Trophoblast cell (in vitro differentiated cells and primary cell): ENCODE measurements around the gene DCP2.

ENCODE experiments used
- DNase-seq, 2 donors: peaks; one replicate each; pipeline ENCODE4 v3.0.0-alpha.2; 2016
- H2AFZ ChIP-seq: 2 replicates; pipeline ENCODE4 v1.6.1; 2013; ENCODE audit warnings: low read length, moderate library complexity, mild to moderate bottlenecking; ENCODE audit not compliant: insufficient read depth, poor library complexity
- H2AK5ac ChIP-seq: 2 replicates; pipeline ENCODE4 v1.6.1; 2013; ENCODE audit warnings: mild to moderate bottlenecking, low read length
- H2BK120ac ChIP-seq: 2 replicates; pipeline ENCODE4 v1.6.1; 2013; ENCODE audit warnings: low read length, mild to moderate bottlenecking, moderate library complexity; ENCODE audit not compliant: insufficient read depth, poor library complexity
- H2BK12ac ChIP-seq: 2 replicates; pipeline ENCODE4 v1.6.1; 2013; ENCODE audit warnings: mild to moderate bottlenecking, low read length, moderate library complexity
- H2BK5ac ChIP-seq: 2 replicates; pipeline ENCODE4 v1.6.1; 2013; ENCODE audit warnings: low read length, low read depth, moderate library complexity, mild to moderate bottlenecking; ENCODE audit not compliant: poor library complexity
- H3K14ac ChIP-seq: 2 replicates; pipeline ENCODE4 v1.6.1; 2013; ENCODE audit warnings: mild to moderate bottlenecking, low read length
- H3K18ac ChIP-seq: 2 replicates; pipeline ENCODE4 v1.6.1; 2013; ENCODE audit warnings: mild to moderate bottlenecking, low read length
- H3K23ac ChIP-seq: 2 replicates; pipeline ENCODE4 v1.6.1; 2013; ENCODE audit warnings: low read length
- H3K27ac ChIP-seq: 2 replicates; pipeline ENCODE4 v1.5.1; 2013; ENCODE audit warnings: low read depth, mild to moderate bottlenecking, inconsistent platforms, low read length, moderate library complexity
- H3K27me3 ChIP-seq: 2 replicates; pipeline ENCODE4 v1.6.1; 2013; ENCODE audit warnings: inconsistent platforms, mild to moderate bottlenecking, low read length, moderate library complexity; ENCODE audit not compliant: insufficient read depth
- H3K36me3 ChIP-seq, 2 experiments: 1 replicate in 1 of 2; 2 replicates in 1 of 2; pipeline ENCODE4 v1.6.1; 2013; ENCODE audit warnings: low read length in 2 of 2, mild to moderate bottlenecking in 2 of 2, moderate library complexity in 1 of 2; ENCODE audit not compliant: insufficient read depth in 2 of 2, control insufficient read depth in 1 of 2
- H3K4ac ChIP-seq: 2 replicates; pipeline ENCODE4 v1.6.1; 2013; ENCODE audit warnings: low read depth, mild to moderate bottlenecking, low read length, moderate library complexity
- H3K4me1 ChIP-seq, 2 experiments: 1 replicate in 1 of 2; 2 replicates in 1 of 2; pipeline ENCODE4 v1.6.1; 2013; ENCODE audit warnings: low read length in 2 of 2, mild to moderate bottlenecking in 2 of 2, moderate library complexity in 1 of 2; ENCODE audit not compliant: insufficient read depth in 2 of 2, control insufficient read depth in 1 of 2
- H3K4me2 ChIP-seq: 2 replicates; pipeline ENCODE4 v1.6.1; 2013; ENCODE audit warnings: inconsistent platforms, mild to moderate bottlenecking, low read length, moderate library complexity
- H3K4me3 ChIP-seq: 2 replicates; pipeline ENCODE4 v1.5.1; 2013; ENCODE audit warnings: mild to moderate bottlenecking, low read depth, low read length, inconsistent platforms
- H3K79me1 ChIP-seq: one replicate; pipeline ENCODE4 v1.6.1; 2013; ENCODE audit warnings: low read length
- H3K79me2 ChIP-seq: 2 replicates; pipeline ENCODE4 v1.6.1; 2013; ENCODE audit warnings: low read length, mild to moderate bottlenecking; ENCODE audit not compliant: control insufficient read depth, insufficient read depth, poor library complexity
- H3K9ac ChIP-seq: 2 replicates; pipeline ENCODE4 v1.6.1; 2013; ENCODE audit warnings: mild to moderate bottlenecking, low read length
- H3K9me3 ChIP-seq: 2 replicates; pipeline ENCODE4 v1.6.1; 2013; ENCODE audit warnings: low read depth, mild to moderate bottlenecking, control low read depth, inconsistent platforms, low read length; ENCODE audit not compliant: insufficient read depth
- H4K12ac ChIP-seq: 2 replicates; pipeline ENCODE4 v1.6.1; 2013; ENCODE audit warnings: low read depth, mild to moderate bottlenecking, low read length, moderate library complexity
- H4K8ac ChIP-seq: 2 replicates; pipeline ENCODE4 v1.6.1; 2013; ENCODE audit warnings: low read depth, mild to moderate bottlenecking, low read length, moderate library complexity
- H4K91ac ChIP-seq: one replicate; pipeline ENCODE4 v1.6.1; 2013; ENCODE audit warnings: low read depth, mild to moderate bottlenecking, low read length, moderate library complexity
- WGBS: extraction: QIAGEN DNeasy Blood & Tissue Kit; methylation state at CpG from one replicate; pipeline ENCODE4 v1.1.7; 2013; ENCODE audit warnings: missing lambda C conversion rate; ENCODE audit not compliant: insufficient read length, insufficient coverage; ENCODE audit errors: extremely low coverage; 5-methylcytosine and 5-hydroxymethylcytosine counted together

The DCP2 gene

GRCh38 chr5:113058706-113059226, 82.2 kb downstream of the DCP2 start:
- no peak overlapping the region for H4K12ac ChIP-seq
- H4K8ac ChIP-seq = no peak overlapping the region
- peak overlapping the region; percentile 41 for H4K91ac ChIP-seq
- no peaks in the 10 kb centered on the region for H3K36me3 ChIP-seq
- WGBS = no CpG with 5 or more reads among the region's 6 CpGs
- no peak overlapping the region for H3K23ac ChIP-seq
- peaks cover 20 to 23% of the 10 kb centered on the region in 2 experiments for H3K4me1 ChIP-seq
- H3K4me3 ChIP-seq = no peak overlapping the region
- H2AK5ac ChIP-seq = peak overlapping the region; percentile 6
- peak overlapping the region; percentile 64 for H2BK12ac ChIP-seq
- H3K14ac ChIP-seq = peak overlapping the region; percentile 2
- DNase-seq = no peak
- peak overlapping the region; percentile 0 for H3K18ac ChIP-seq
- no peak overlapping the region for H3K4ac ChIP-seq
- no peaks in the 10 kb centered on the region for H3K9me3 ChIP-seq
- no peak overlapping the region for H2AFZ ChIP-seq
- peaks cover 2% of the 10 kb centered on the region for H3K79me2 ChIP-seq
- peaks cover 20% of the 10 kb centered on the region for H3K79me1 ChIP-seq
- H3K27me3 ChIP-seq = no peaks in the 10 kb centered on the region
- no peak overlapping the region for H3K9ac ChIP-seq
- H3K27ac ChIP-seq = peak overlapping the region; percentile 1
- H2BK120ac ChIP-seq = peak overlapping the region; percentile 18
- peak overlapping the region; percentile 24 for H2BK5ac ChIP-seq
- H3K4me2 ChIP-seq = no peak overlapping the region

DNA sequence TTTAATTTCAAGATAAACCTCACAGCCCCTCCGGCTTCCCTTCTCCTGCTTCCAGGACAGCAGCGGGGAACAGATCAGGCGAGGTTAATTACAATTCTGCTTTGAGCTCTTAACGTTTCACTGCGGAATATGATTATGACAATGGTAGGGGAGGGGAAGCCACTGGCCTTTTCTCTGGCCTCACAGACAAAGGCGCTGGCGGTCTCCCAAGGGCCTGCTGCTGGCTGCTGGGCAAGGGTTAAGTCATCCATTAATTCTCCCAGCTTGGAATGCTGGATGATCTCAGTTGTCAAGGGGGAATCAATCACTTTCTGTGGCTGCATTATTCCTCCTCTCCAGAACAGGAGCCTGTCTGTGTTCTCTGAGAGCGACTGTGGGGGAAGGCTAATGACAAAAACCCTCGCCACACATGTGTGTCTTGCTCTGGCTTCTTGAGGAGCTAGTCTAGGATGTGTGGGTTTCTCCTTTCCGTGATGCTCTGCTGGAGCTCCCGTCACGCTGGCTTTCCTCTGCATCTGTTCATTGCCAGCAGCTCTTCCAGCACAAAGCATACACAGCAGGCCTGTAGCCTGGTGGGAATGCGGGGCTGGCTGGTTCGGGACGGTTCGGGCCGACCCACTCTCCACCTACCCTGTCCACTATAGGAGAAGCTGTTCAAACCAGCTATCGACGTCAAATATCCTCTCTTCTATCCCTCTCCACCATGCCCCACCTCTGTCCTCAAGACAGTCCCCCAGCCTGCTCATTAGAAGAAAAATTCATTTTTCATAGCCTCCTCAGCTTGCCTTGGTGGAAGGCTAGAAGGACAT, 82.8 kb downstream of the DCP2 start:
- Histone ChIP-seq H3K36me3 (no peaks in the 10 kb centered on the region), H2BK120ac (peak overlapping the region; percentile 9), H2BK5ac (peak overlapping the region; percentile 32), H4K8ac (peak overlapping the region; percentile 5), H2BK12ac (peak overlapping the region; percentile 61), H3K27me3 (no peaks in the 10 kb centered on the region), H3K79me2 (peaks cover 2% of the 10 kb centered on the region), H3K4me1 (peaks cover 20 to 22% of the 10 kb centered on the region in 2 experiments), H2AK5ac (peak overlapping the region; percentile 17), H3K18ac (peak overlapping the region; percentile 4), H3K14ac (peak overlapping the region; percentile 30), H3K23ac (no peak overlapping the region), H3K4me2 (no peak overlapping the region), H3K4me3 (no peak overlapping the region), H4K91ac (peak overlapping the region; percentile 73), H3K9me3 (no peaks in the 10 kb centered on the region), H3K9ac (no peak overlapping the region), H4K12ac (no peak overlapping the region), H3K27ac (peak overlapping the region; percentile 84), H2AFZ (no peak overlapping the region), H3K4ac (no peak overlapping the region), H3K79me1 (peaks cover 20% of the 10 kb centered on the region)
- WGBS = no CpG with 5 or more reads among the region's 19 CpGs
- DNase-seq = no peak

- no peak overlapping the region for H2BK12ac ChIP-seq
- peak overlapping the region; percentile 87 for H4K91ac ChIP-seq
- peak overlapping the region; percentile 33 for H3K27ac ChIP-seq
- DNase-seq = no peak
- no peak overlapping the region for H3K14ac ChIP-seq
- no peak overlapping the region for H2BK5ac ChIP-seq
- no peak overlapping the region for H3K23ac ChIP-seq
- no peak overlapping the region for H2AK5ac ChIP-seq
- no CpG with 5 or more reads among the region's 4 CpGs for WGBS
- H2BK120ac ChIP-seq = peak overlapping the region; percentile 67
- H3K79me2 ChIP-seq = peaks cover 2% of the 10 kb centered on the region
- no peak overlapping the region for H3K4me2 ChIP-seq
- no peak overlapping the region for H3K4ac ChIP-seq
- no peak overlapping the region for H4K12ac ChIP-seq
- H3K9ac ChIP-seq = no peak overlapping the region
- H3K9me3 ChIP-seq = no peaks in the 10 kb centered on the region
- no peak overlapping the region for H2AFZ ChIP-seq
- H3K18ac ChIP-seq = no peak overlapping the region
- no peak overlapping the region for H4K8ac ChIP-seq
- H3K79me1 ChIP-seq = peaks cover 20% of the 10 kb centered on the region
- H3K4me3 ChIP-seq = no peak overlapping the region
- H3K27me3 ChIP-seq = no peaks in the 10 kb centered on the region
- no peaks in the 10 kb centered on the region for H3K36me3 ChIP-seq
- H3K4me1 ChIP-seq = peaks cover 20 to 22% of the 10 kb centered on the region in 2 experiments
Observed at GRCh38 chr5:113060408-113061025, 83.9 kb downstream of the DCP2 start.

DNA sequence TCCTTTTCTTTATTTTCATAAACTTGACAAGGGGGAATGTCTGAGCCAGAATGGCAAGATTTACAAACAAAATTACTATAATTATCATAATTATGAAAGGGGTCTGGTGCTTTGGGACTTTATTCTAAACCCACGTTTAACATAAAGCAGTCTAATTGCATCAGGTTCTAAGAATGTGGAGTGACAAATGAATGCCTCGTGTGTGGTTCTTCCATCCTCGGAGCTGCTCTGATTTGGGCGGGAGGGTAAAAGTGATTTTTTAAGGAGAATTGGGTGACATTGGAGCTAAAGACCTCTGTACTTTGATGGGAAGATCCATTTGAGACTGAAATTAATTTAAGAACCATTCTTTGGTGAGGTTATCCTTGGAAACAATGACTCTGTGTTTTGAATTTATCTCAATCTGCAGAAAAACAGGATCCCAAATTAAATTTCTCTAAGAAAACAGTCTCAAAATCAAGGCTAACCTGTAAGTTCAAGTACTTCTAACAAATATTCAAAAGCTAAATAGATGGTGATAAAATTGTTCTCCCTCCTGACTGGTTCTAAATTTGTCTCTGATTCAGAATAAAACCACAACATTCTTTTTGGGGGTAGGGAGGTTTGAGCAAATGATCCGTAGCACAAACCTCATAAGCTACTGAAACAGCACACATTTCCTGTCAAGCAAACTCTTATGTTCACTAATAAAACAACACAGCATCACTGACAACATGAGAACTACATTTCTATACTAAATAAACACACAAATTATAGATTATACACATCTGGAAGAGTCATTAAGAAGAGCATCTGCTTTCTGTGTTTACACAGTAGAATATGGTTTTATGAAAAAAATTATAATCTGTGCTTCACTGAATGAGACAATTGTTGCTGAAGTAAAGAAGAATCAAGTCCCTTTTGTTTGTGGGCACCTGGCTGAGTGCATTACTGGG, 85.5 kb downstream of the DCP2 start:
- Histone ChIP-seq H3K14ac (no peak overlapping the region), H3K4me1 (peaks cover 22 to 25% of the 10 kb centered on the region in 2 experiments), H3K79me1 (peaks cover 17% of the 10 kb centered on the region), H2AFZ (no peak overlapping the region), H3K4ac (no peak overlapping the region), H3K27ac (no peak overlapping the region), H3K23ac (no peak overlapping the region), H3K4me3 (no peak overlapping the region), H2BK12ac (no peak overlapping the region), H2BK5ac (no peak overlapping the region), H4K12ac (no peak overlapping the region), H4K8ac (no peak overlapping the region), H3K79me2 (peaks cover 2% of the 10 kb centered on the region), H4K91ac (no peak overlapping the region), H3K9me3 (no peaks in the 10 kb centered on the region), H3K9ac (no peak overlapping the region), H2AK5ac (no peak overlapping the region), H2BK120ac (no peak overlapping the region), H3K4me2 (no peak overlapping the region), H3K18ac (no peak overlapping the region), H3K36me3 (no peaks in the 10 kb centered on the region), H3K27me3 (no peaks in the 10 kb centered on the region)
- DNase-seq = no peak
- no CpG with 5 or more reads among the region's 5 CpGs for WGBS
